HG03575 (cell line): ENCODE data around the gene BRI3.

Source experiments
- ATAC-seq: cut with Tn5 transposase; IDR thresholded peaks from one replicate; pipeline ENCODE4 v1.9.1; 2021; ENCODE audit not compliant: unreplicated experiment, insufficient number of reproducible peaks, low FRiP score; ENCODE audit errors: extremely low read depth

BRI3 gene

GRCh38 chr7:98330926-98331529 is 49.5 kb downstream of the BRI3 start:
- ATAC-seq: no peak

- ATAC-seq: no peak
Observed at GRCh38 chr7:98334081-98334480, 52.6 kb downstream of the BRI3 start.

GRCh38 chr7:98335411-98335977 is 54.0 kb downstream of the BRI3 start:
- no peak for ATAC-seq

- ATAC-seq: no peak
Observed at GRCh38 chr7:98338441-98338840, 57.0 kb downstream of the BRI3 start.

GRCh38 chr7:98339043-98339442 is 57.6 kb downstream of the BRI3 start:
- ATAC-seq: no peak

- ATAC-seq: no peak
Observed at GRCh38 chr7:98341106-98341505, 59.6 kb downstream of the BRI3 start.
